Measurements from ENCODE around the gene YBX3. TPM values are rescaled to one million over a fixed set of nuclear protein-coding genes. Genes with fewer than 3 reads are reported as not detected.
A peak's percentile ranks its signal among the peaks of the same experiment; 100 is the strongest.

The YBX3 gene
- total and polyA plus RNA-seq, 4 donors, result 134 to 299 (median 252) TPM

DNA sequence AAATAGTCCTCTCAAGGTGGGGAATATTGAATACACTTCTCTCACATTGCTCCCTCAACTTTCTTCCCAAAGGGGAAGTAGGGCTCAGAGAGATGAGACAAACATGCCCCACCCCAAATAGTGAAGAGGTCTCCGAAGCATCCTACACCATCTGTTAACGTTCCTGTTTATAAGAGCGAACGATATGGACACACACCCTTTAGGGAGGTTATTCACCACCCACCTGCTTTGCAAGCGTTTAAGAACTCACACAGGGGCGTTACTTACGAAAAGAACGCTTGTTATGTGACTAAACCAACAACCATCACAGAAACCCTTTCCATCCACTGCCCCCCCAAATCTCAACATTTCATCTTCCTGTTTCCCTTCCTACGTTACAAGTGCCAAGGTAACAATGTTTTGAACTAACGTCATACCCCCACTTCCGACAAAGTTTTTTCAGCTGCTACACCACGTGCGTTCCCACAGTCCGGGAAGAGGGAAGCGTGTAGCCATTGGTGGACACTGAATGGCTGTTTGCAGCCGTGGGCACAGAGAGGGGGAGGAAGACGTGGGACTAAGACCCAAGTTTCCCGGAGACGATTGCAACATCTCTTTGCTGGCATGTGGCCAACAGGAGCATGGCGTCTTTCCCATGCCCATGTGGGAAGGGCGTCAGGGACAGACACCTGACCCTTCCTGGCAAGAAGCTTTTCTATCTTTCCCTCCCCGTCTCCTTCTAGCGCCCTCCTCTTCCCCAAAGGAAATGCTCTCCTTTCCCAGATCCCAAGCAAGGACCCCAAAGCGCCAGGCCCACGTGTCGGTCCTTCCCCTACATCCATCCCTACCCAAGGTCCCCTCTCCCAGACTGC, 1.2 kb downstream of the YBX3 start:
- H3K27me3 ChIP-seq (ENCODE audit: control insufficient read depth in 3 of 3, insufficient read depth in 3 of 3, low read length in 2 of 3), result peaks cover 0 to 10% (median 7%) of the 10 kb centered on the region in 3 donors
- DNase-seq (peak; percentile 91 to 93 (median 92)), ATAC-seq (ENCODE audit: insufficient read depth, low FRiP score) (peak; percentile 90)
- 1% methylated on average over 26 of the region's 26 CpGs for WGBS, 2 donors
- H3K9ac ChIP-seq (ENCODE audit: insufficient read depth in 1 of 2, low read length in 2 of 2), result peak overlapping the region; percentile 73 to 85
- peak overlapping the region; percentile 98 to 99 for H3K27ac ChIP-seq (ENCODE audit: low read depth in 1 of 2, low read length in 1 of 2)
- H3K36me3 ChIP-seq (ENCODE audit: control insufficient read depth in 4 of 4, insufficient read depth in 4 of 4, low read length in 4 of 4), result peaks cover 0 to 3% (median 0%) of the 10 kb centered on the region in 4 donors
- H3K9me3 ChIP-seq (ENCODE audit: control insufficient read depth in 4 of 4, insufficient read depth in 3 of 4, low read length in 3 of 4), result no peaks in the 10 kb centered on the region
- TF ChIP-seq, protein P1, sequence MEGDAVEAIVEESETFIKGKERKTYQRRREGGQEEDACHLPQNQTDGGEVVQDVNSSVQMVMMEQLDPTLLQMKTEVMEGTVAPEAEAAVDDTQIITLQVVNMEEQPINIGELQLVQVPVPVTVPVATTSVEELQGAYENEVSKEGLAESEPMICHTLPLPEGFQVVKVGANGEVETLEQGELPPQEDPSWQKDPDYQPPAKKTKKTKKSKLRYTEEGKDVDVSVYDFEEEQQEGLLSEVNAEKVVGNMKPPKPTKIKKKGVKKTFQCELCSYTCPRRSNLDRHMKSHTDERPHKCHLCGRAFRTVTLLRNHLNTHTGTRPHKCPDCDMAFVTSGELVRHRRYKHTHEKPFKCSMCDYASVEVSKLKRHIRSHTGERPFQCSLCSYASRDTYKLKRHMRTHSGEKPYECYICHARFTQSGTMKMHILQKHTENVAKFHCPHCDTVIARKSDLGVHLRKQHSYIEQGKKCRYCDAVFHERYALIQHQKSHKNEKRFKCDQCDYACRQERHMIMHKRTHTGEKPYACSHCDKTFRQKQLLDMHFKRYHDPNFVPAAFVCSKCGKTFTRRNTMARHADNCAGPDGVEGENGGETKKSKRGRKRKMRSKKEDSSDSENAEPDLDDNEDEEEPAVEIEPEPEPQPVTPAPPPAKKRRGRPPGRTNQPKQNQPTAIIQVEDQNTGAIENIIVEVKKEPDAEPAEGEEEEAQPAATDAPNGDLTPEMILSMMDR (IDR thresholded peaks at IDR 0.05; ENCODE audit: control extremely low read depth, extremely low read depth), result no peak
- H3K4me1 ChIP-seq (ENCODE audit: control insufficient read depth in 5 of 5, insufficient read depth in 5 of 5, low read length in 5 of 5), result peaks cover 0 to 24% (median 13%) of the 10 kb centered on the region in 5 donors
- peak overlapping the region; percentile 88 for H3K4me3 ChIP-seq

DNA sequence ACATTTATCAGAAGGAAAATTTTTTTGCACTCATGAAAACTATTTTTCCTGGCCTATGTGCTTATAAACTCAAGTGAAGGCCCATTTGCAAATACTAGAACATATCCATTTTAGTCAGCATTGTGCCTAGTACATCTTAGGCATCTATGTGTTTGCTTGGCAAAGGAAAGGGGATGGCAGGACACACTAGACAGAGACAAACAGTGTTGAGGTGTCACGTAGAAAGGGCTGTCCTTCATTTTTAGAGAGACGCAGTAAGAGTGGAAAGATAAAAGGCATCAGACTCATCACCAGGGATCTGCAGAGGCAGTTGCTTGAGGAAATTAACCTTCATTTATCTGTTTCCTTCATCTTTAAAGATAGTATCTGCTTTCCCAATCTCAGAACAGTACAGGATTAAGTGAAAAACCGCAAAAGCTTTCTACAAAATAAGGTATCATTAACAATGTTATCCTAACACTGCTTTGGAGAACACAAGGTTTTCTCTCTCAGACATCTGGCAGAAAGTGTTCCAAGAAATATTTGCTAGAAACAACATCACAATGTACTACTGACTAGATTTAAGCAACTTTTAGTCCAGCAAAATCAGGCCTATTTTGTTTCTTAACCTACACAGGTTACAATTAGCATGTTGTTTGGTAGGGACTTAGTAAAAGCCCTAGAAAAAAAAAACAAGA, 2.0 kb downstream of the YBX3 start:
- peaks cover 0 to 3% (median 0%) of the 10 kb centered on the region in 4 donors for H3K36me3 ChIP-seq (ENCODE audit: control insufficient read depth in 4 of 4, insufficient read depth in 4 of 4, low read length in 4 of 4)
- WGBS, 2 donors, result 19 to 20% methylated on average over 3 of the region's 3 CpGs
- peak overlapping the region; percentile 88 for H3K4me3 ChIP-seq
- H3K27me3 ChIP-seq (ENCODE audit: control insufficient read depth in 3 of 3, insufficient read depth in 3 of 3, low read length in 2 of 3), result peaks cover 0 to 5% (median 3%) of the 10 kb centered on the region in 3 donors
- H3K9ac ChIP-seq (ENCODE audit: insufficient read depth in 1 of 2, low read length in 2 of 2), result peak overlapping the region; percentile 73 to 80
- ATAC-seq (ENCODE audit: insufficient read depth, low FRiP score), result no peak
- no peaks in the 10 kb centered on the region for H3K9me3 ChIP-seq (ENCODE audit: control insufficient read depth in 4 of 4, insufficient read depth in 3 of 4, low read length in 3 of 4)
- peak overlapping the region; percentile 98 to 99 for H3K27ac ChIP-seq (ENCODE audit: low read depth in 1 of 2, low read length in 1 of 2)
- peak in 2 of 3 donors; percentile 7 to 20 for DNase-seq
- TF ChIP-seq, protein P1 (IDR thresholded peaks at IDR 0.05; ENCODE audit: control extremely low read depth, extremely low read depth), result no peak
- peaks cover 0 to 24% (median 16%) of the 10 kb centered on the region in 5 donors for H3K4me1 ChIP-seq (ENCODE audit: control insufficient read depth in 5 of 5, insufficient read depth in 5 of 5, low read length in 5 of 5)

DNA sequence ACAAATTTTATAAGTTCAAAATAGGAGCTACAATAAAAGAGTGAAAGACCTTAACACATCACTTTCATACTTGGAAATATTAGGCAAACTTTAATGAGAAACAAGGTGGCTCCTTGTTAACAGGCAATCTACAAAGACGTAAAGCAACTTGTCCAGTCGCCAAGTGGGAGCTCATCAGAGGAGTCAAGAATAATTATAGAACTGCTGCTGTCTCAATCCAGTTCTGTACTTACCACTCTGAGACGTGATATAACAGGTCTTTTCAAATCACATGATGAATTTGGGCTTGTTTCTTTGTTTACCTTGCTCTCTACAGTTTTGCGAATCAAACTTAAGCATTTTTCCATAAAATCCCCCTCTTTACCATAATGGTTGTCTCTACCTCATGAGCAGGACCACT, 3.6 kb downstream of the YBX3 start:
- Histone ChIP-seq H3K27me3 (ENCODE audit: control insufficient read depth in 3 of 3, insufficient read depth in 3 of 3, low read length in 2 of 3) (no peaks in the 10 kb centered on the region), H3K36me3 (ENCODE audit: control insufficient read depth in 4 of 4, insufficient read depth in 4 of 4, low read length in 4 of 4) (peaks cover 0 to 12% (median 3%) of the 10 kb centered on the region in 4 donors), H3K4me3 (no peak overlapping the region), H3K9ac (ENCODE audit: insufficient read depth in 1 of 2, low read length in 2 of 2) (no peak overlapping the region), H3K27ac (ENCODE audit: low read depth in 1 of 2, low read length in 1 of 2) (no peak overlapping the region), H3K4me1 (ENCODE audit: control insufficient read depth in 5 of 5, insufficient read depth in 5 of 5, low read length in 5 of 5) (peaks cover 0 to 24% (median 16%) of the 10 kb centered on the region in 5 donors), H3K9me3 (ENCODE audit: control insufficient read depth in 4 of 4, insufficient read depth in 3 of 4, low read length in 3 of 4) (no peaks in the 10 kb centered on the region)
- WGBS, 2 donors, result 61 to 77% methylated on average over 4 of the region's 4 CpGs
- DNase-seq (no peak), ATAC-seq (ENCODE audit: insufficient read depth, low FRiP score) (no peak)
- TF ChIP-seq, protein P1 (IDR thresholded peaks at IDR 0.05; ENCODE audit: control extremely low read depth, extremely low read depth), result no peak
